ENCODE data around the gene PCDH9.

DNA sequence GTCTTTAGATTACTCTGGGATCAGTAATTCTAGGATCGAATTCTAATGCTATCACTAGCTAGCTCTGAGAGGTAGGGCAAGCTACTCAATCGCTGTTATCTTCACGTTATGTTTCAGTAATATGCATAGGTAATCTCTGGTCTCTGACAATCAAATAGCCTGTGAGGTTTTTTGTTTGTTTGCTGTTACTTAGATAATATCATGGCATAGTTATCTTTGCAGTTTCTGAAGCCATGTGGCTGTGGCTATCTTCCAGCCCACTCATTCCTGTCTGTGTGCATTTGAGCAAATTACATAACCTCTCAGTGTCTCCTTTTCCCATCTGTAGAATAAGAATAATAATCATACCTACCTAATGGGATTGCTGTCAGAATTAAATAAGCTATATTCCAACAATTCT is 330.2 kb downstream of the PCDH9 start:
- TF ChIP-seq, protein P1, sequence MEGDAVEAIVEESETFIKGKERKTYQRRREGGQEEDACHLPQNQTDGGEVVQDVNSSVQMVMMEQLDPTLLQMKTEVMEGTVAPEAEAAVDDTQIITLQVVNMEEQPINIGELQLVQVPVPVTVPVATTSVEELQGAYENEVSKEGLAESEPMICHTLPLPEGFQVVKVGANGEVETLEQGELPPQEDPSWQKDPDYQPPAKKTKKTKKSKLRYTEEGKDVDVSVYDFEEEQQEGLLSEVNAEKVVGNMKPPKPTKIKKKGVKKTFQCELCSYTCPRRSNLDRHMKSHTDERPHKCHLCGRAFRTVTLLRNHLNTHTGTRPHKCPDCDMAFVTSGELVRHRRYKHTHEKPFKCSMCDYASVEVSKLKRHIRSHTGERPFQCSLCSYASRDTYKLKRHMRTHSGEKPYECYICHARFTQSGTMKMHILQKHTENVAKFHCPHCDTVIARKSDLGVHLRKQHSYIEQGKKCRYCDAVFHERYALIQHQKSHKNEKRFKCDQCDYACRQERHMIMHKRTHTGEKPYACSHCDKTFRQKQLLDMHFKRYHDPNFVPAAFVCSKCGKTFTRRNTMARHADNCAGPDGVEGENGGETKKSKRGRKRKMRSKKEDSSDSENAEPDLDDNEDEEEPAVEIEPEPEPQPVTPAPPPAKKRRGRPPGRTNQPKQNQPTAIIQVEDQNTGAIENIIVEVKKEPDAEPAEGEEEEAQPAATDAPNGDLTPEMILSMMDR (IDR thresholded peaks at IDR 0.05), result no peak
- no peak for TF ChIP-seq POLR2A (IDR thresholded peaks at IDR 0.05)
